Cardiac muscle cell (in vitro differentiated cells and primary cell): Measurements from ENCODE around the gene TENM3. TPM values are rescaled to one million over a fixed set of nuclear protein-coding genes. Genes with fewer than 3 reads are reported as not detected.
A peak's percentile ranks its signal among the peaks of the same experiment; 100 is the strongest.

Experiments used
- DNase-seq, 2 donors: peaks; one replicate each; pipeline versions ENCODE4 v3.0.0 to v3.0.0-alpha.2; 2010 to 2017; ENCODE audit warnings: low read depth in 1 of 2, low spot score in 1 of 2
- H3K27ac ChIP-seq: fragments of 200-600 bp; sonication (generic); 2 replicates; pipeline ENCODE4 v1.5.1; 2016
- H3K27me3 ChIP-seq: fragments of 200-600 bp; sonication (generic); 2 replicates; pipeline ENCODE4 v1.6.0; 2016; ENCODE audit warnings: control low read depth
- H3K36me3 ChIP-seq: fragments of 200-600 bp; sonication (generic); 2 replicates; pipeline ENCODE4 v1.5.1; 2016; ENCODE audit warnings: control low read depth
- H3K4me1 ChIP-seq: fragments of 200-600 bp; sonication (generic); 2 replicates; pipeline ENCODE4 v1.8.1; 2017; ENCODE audit warnings: low read depth, mild to moderate bottlenecking, mixed run types
- H3K4me3 ChIP-seq: fragments of 200-600 bp; sonication (generic); 2 replicates; pipeline ENCODE4 v1.5.1; 2016; ENCODE audit warnings: mild to moderate bottlenecking
- H3K9me3 ChIP-seq: fragments of 200-600 bp; sonication (generic); 2 replicates; pipeline ENCODE4 v1.5.1; 2017; ENCODE audit warnings: low read depth, mild to moderate bottlenecking, control low read depth
- CTCF ChIP-seq: IDR thresholded peaks from 2 replicates; pipeline ENCODE4 v1.5.1; 2012; ENCODE audit warnings: low read depth, mild to moderate bottlenecking, low read length
- polyA plus RNA-seq: library from polyadenylated mRNA; unstranded; fragments of >200 nt; fragmentation: Nextera tagmentation; extraction: Ambion mirVana; gene quantifications from 2 replicates; pipeline ENCODE4 v1.2.1, GENCODE V29; 2016
- total RNA-seq: library from RNA; depleted of rRNA; stranded (reverse); fragments of >200 nt; gene quantifications from 2 replicates; pipeline ENCODE4 v1.2.3, GENCODE V29; 2016

Gene TENM3
- total and polyA plus RNA-seq, 2 experiments from 2014 or later = 12.5 to 24.8 TPM

GRCh38 chr4:182828360-182829025 lies 585.3 kb downstream of the TENM3 start:
- no peak overlapping the region for H3K27ac ChIP-seq
- H3K27me3 ChIP-seq = peaks cover 2% of the 10 kb centered on the region
- H3K4me3 ChIP-seq = no peak overlapping the region
- H3K4me1 ChIP-seq = peaks cover 4% of the 10 kb centered on the region
- H3K36me3 ChIP-seq = no peaks in the 10 kb centered on the region
- H3K9me3 ChIP-seq = no peaks in the 10 kb centered on the region
- no peak for TF ChIP-seq CTCF
- DNase-seq = no peak

- DNase-seq = no peak
- peaks cover 4% of the 10 kb centered on the region for H3K4me1 ChIP-seq
- H3K27me3 ChIP-seq = peaks cover 2% of the 10 kb centered on the region
- H3K4me3 ChIP-seq = no peak overlapping the region
- no peak overlapping the region for H3K27ac ChIP-seq
- H3K36me3 ChIP-seq = no peaks in the 10 kb centered on the region
- H3K9me3 ChIP-seq = no peaks in the 10 kb centered on the region
- TF ChIP-seq CTCF = no peak
These were observed 586.0 kb downstream of the TENM3 start for GRCh38 chr4:182829196-182829595.

GRCh38 chr4:182831376-182831775 lies 588.2 kb downstream of the TENM3 start:
- Histone ChIP-seq H3K9me3 (no peaks in the 10 kb centered on the region), H3K36me3 (no peaks in the 10 kb centered on the region), H3K4me3 (no peak overlapping the region), H3K27me3 (peaks cover 15% of the 10 kb centered on the region), H3K4me1 (no peaks in the 10 kb centered on the region), H3K27ac (no peak overlapping the region)
- DNase-seq = no peak
- no peak for TF ChIP-seq CTCF

- H3K36me3 ChIP-seq = no peaks in the 10 kb centered on the region
- H3K4me1 ChIP-seq = no peaks in the 10 kb centered on the region
- DNase-seq = peak in 1 of 2 donors; percentile 7
- H3K4me3 ChIP-seq = no peak overlapping the region
- TF ChIP-seq CTCF = no peak
- no peaks in the 10 kb centered on the region for H3K9me3 ChIP-seq
- H3K27me3 ChIP-seq = peaks cover 15% of the 10 kb centered on the region
- H3K27ac ChIP-seq = no peak overlapping the region
These were observed 589.3 kb downstream of the TENM3 start for GRCh38 chr4:182832352-182833120.

GRCh38 chr4:182835006-182835740 lies 592.0 kb downstream of the TENM3 start:
- no peaks in the 10 kb centered on the region for H3K4me1 ChIP-seq
- no peak for DNase-seq
- TF ChIP-seq CTCF = no peak
- no peak overlapping the region for H3K27ac ChIP-seq
- no peaks in the 10 kb centered on the region for H3K9me3 ChIP-seq
- peaks cover 15% of the 10 kb centered on the region for H3K27me3 ChIP-seq
- no peak overlapping the region for H3K4me3 ChIP-seq
- no peaks in the 10 kb centered on the region for H3K36me3 ChIP-seq
